Measurements from ENCODE around the gene SFTPA2.

DNA sequence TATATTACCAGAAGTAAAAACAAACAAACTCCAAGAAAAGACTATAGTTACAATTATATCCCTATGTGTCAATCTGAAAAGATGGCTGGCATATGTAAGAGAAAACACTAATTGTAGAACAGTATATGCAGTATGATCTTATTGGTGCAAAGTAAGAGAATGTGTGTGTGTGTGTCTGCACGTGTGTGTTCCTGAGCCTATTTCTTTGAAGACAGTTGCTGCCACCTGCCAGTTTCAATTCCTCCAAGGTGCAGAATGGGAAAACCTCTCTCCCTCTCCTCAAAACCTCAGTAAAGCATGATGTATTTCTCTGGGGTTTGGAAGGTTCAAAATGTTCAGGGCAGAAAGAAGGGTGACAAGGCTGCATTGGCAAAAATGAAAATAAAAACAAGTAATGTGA is 41.7 kb upstream of the SFTPA2 start:
- TF ChIP-seq ZNF221 (tag by site-specific recombination; IDR thresholded peaks at IDR 0.05; ENCODE audit: borderline replicate concordance) (no peak), MYNN (tag by site-specific recombination; IDR thresholded peaks at IDR 0.05; ENCODE audit: borderline replicate concordance) (no peak), ZNF792 (tag by site-specific recombination; IDR thresholded peaks at IDR 0.05) (no peak)
- TF ChIP-seq, protein P1, sequence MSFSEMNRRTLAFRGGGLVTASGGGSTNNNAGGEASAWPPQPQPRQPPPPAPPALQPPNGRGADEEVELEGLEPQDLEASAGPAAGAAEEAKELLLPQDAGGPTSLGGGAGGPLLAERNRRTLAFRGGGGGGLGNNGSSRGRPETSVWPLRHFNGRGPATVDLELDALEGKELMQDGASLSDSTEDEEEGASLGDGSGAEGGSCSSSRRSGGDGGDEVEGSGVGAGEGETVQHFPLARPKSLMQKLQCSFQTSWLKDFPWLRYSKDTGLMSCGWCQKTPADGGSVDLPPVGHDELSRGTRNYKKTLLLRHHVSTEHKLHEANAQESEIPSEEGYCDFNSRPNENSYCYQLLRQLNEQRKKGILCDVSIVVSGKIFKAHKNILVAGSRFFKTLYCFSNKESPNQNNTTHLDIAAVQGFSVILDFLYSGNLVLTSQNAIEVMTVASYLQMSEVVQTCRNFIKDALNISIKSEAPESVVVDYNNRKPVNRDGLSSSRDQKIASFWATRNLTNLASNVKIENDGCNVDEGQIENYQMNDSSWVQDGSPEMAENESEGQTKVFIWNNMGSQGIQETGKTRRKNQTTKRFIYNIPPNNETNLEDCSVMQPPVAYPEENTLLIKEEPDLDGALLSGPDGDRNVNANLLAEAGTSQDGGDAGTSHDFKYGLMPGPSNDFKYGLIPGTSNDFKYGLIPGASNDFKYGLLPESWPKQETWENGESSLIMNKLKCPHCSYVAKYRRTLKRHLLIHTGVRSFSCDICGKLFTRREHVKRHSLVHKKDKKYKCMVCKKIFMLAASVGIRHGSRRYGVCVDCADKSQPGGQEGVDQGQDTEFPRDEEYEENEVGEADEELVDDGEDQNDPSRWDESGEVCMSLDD (tag by site-specific recombination; IDR thresholded peaks at IDR 0.05): no peak
- TF ChIP-seq, protein P2, sequence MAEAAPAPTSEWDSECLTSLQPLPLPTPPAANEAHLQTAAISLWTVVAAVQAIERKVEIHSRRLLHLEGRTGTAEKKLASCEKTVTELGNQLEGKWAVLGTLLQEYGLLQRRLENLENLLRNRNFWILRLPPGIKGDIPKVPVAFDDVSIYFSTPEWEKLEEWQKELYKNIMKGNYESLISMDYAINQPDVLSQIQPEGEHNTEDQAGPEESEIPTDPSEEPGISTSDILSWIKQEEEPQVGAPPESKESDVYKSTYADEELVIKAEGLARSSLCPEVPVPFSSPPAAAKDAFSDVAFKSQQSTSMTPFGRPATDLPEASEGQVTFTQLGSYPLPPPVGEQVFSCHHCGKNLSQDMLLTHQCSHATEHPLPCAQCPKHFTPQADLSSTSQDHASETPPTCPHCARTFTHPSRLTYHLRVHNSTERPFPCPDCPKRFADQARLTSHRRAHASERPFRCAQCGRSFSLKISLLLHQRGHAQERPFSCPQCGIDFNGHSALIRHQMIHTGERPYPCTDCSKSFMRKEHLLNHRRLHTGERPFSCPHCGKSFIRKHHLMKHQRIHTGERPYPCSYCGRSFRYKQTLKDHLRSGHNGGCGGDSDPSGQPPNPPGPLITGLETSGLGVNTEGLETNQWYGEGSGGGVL (tag by site-specific recombination; IDR thresholded peaks at IDR 0.05): no peak
- TF ChIP-seq, protein P3, sequence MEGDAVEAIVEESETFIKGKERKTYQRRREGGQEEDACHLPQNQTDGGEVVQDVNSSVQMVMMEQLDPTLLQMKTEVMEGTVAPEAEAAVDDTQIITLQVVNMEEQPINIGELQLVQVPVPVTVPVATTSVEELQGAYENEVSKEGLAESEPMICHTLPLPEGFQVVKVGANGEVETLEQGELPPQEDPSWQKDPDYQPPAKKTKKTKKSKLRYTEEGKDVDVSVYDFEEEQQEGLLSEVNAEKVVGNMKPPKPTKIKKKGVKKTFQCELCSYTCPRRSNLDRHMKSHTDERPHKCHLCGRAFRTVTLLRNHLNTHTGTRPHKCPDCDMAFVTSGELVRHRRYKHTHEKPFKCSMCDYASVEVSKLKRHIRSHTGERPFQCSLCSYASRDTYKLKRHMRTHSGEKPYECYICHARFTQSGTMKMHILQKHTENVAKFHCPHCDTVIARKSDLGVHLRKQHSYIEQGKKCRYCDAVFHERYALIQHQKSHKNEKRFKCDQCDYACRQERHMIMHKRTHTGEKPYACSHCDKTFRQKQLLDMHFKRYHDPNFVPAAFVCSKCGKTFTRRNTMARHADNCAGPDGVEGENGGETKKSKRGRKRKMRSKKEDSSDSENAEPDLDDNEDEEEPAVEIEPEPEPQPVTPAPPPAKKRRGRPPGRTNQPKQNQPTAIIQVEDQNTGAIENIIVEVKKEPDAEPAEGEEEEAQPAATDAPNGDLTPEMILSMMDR (tag by site-specific recombination; IDR thresholded peaks at IDR 0.05): no peak
